ENCODE results near the gene ZBTB7A.
"Not testable (repeated sequence)": the region's sequence is repeated elsewhere in the genome, so short reads cannot be mapped to it uniquely, and the experiment has no call there.

The ZBTB7A gene

GRCh38 chr19:4013886-4014540 is 52.7 kb downstream of the ZBTB7A start:
- DNase-seq = no peak

GRCh38 chr19:4012975-4013634 is 53.6 kb downstream of the ZBTB7A start:
- no peak for DNase-seq

- DNase-seq = peak; percentile 81
These were observed 54.4 kb downstream of the ZBTB7A start for GRCh38 chr19:4012092-4012974.

GRCh38 chr19:4011430-4011829 is 55.3 kb downstream of the ZBTB7A start:
- DNase-seq = not testable (repeated sequence)

- DNase-seq = no peak
These were observed 55.9 kb downstream of the ZBTB7A start for GRCh38 chr19:4010808-4011110.

- no peak for DNase-seq
These were observed 56.5 kb downstream of the ZBTB7A start for GRCh38 chr19:4009990-4010807.

GRCh38 chr19:4007836-4008539 is 58.7 kb downstream of the ZBTB7A start:
- DNase-seq = no peak

GRCh38 chr19:4007021-4007835 is 59.5 kb downstream of the ZBTB7A start, which contains the start of gene PIAS4:
PIAS4 (plus strand) TSS chr19:4007736; CDS start chr19:4007761, 25 bp downstream.
- peak; percentile 84 for DNase-seq

GRCh38 chr19:4005436-4005835 is 61.3 kb downstream of the ZBTB7A start:
- DNase-seq = not testable (repeated sequence)

GRCh38 chr19:4000798-4001197 is 65.9 kb downstream of the ZBTB7A start:
- not testable (repeated sequence) for DNase-seq

GRCh38 chr19:3998667-3999412 is 67.9 kb downstream of the ZBTB7A start:
- DNase-seq = not testable (repeated sequence)

GRCh38 chr19:3995607-3996006 is 71.1 kb downstream of the ZBTB7A start:
- DNase-seq = no peak

Measured in SHP77 treated with DMSO at 0.1 percent for 48 hours (cell line).